HG02981 (cell line): Measurements from ENCODE around the gene BSND.

ENCODE experiments used
- ATAC-seq: cut with Tn5 transposase; IDR thresholded peaks from one replicate; pipeline ENCODE4 v1.9.1; 2021; ENCODE audit warnings: mild to moderate bottlenecking, moderate library complexity; ENCODE audit not compliant: unreplicated experiment

The BSND gene

DNA sequence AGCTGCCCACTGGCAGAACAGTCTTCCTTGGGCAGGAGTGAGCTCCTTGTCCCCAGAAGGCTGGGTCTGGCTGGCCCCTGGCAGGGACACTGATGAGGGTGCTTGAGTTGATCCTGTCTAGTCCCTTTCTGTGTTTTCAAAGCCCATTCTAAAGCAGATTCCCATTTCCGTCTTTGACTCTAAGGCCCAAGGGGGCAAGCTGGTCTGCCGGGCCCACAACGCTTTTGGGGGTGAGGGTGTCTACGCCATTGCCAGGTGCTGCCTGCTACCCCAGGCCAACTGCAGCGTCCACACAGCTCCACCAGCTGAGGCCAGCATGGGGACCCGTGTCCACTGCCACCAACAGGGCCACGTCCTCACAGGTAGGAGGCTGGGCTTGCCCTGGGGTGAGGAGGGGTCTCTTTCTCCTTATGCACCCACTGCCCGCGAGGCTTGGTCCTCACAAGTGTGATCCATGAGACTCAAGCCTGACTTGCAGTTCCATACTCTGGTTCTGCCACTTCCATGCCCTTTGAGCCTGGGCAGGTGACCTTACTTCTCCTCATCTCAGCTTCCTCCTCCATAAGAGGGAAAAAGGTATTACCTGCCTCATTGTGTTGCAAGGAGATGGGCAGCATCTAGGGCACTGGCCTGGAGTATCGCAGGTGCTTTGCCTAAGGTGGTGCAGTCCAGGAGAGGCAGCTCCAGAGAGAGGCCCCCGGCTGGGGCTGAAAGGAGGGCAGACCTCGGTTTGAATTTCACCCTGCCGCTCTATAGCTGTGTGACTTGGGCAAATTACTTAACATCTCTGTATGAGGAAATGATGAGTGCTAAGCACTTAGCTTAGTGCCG is 60.8 kb downstream of the BSND start:
- ATAC-seq = no peak

DNA sequence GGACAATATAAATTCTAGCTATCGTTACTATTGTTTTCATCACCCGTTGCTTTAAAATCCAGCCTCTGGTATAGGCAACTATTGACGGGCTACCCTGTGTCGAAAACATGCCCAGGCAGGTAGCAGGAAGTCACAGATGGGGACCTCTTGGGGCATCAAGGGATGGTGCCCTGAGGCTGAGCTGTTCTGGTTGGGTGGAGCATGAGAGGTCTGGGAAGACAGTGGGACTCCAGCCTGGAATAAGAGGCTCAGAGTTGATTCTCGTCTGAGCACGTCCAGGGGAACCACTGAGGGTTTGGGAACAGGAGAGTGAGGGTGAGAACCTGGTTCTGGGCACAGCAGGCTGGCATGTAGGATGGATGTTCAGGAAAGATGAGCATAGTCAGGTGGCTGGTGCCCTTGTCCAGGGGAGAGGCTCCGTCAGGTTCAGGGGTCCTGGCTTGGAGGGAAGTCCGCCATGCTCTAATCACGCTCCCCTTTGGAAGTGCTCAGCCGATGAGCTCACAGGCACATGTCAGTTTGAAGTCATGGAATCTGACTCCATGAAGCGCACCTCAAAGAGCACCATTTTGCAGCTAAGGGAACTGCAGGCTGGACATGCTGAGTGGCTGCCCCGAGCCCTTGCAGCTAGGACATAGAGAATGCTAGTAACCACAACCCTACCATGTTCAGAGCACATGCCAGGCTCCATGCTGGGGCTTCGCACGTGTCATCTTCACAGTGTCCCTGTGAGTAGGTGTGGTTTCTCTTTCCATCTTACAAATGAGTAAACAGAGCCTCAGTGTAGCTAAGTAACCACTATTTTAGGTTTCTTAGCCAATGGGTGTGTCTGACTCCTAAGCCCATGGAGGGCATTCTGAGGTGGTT is 61.6 kb downstream of the BSND start:
- ATAC-seq = no peak

DNA sequence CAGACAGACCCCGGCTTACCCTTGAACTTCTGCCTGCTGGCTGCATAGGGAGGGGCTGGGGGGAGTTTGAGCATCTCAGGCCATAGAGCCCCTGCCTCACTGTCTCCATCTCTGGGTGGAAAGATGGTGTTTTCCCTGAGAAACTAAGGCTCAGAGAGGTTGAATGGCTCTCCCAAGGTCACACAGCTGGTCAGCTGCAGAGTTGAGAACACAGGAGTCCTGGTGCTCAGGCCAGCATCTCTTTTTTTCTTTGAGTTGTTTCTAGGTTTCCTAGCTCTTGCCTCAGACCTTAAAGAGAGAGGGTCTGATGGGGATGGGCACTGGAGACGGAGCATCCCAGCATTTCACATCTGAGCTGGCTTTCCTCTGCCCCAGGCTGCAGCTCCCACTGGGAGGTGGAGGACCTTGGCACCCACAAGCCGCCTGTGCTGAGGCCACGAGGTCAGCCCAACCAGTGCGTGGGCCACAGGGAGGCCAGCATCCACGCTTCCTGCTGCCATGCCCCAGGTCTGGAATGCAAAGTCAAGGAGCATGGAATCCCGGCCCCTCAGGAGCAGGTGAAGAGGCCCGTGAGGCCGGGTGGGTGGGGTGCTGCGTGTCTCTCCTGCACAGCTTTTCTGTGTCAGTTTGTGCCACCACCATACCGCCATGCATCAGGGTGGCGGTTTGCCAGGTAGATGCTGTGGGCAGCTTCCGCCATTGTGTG is 62.4 kb downstream of the BSND start:
- no peak for ATAC-seq
